ENCODE measurements around the gene STAMBPL1. TPM values are rescaled to one million over a fixed set of nuclear protein-coding genes. Genes with fewer than 3 reads are reported as not detected.
"Not testable (repeated sequence)": the region's sequence is repeated elsewhere in the genome, so short reads cannot be mapped to it uniquely, and the experiment has no call there.

STAMBPL1 gene
- total and polyA plus RNA-seq, 2 donors (not counting 3 experiments of a cell fraction or from before 2014, with no cell fraction given): 0.70 to 1.8 TPM

DNA sequence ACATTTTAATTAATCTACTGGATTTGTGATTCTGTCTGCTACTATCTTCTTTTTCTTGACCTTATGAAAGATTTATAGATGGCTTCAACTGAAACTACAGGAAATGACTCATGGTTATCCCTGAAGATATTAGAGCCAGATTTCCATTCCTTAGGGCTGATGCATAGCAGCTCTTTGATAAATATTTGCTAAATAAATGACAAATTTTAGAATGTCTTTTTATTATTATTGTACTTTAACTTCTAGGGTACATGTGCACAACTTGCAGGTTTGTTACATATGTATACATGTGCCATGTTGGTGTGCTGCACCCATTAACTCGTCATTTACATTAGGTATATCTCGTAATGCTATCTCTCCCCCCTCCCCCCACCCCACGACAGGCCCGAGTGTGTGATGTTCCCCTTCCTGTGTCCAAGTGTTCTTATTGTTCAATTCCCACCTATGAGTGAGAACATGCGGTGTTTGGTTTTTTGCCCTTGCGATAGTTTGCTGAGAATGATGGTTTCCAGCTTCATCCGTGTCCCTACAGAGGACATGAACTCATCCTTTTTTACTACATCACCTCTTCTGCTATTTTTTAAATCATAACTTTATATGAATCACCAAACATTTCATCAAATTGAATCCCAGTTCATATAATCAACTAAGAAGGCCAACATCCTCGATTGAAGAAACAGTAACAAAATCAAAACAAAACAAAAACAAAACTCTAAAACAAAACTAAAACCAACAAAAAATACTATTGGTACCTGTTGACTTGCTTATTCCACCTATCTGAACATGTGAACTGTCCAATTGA is 2.8 kb downstream of the STAMBPL1 start:
- H3K9me1 ChIP-seq (replicated peaks; ENCODE audit: control insufficient read depth, extremely low read depth, insufficient read depth, low read length); DNase-seq (ENCODE audit: low read depth, low spot score); H4K20me1 ChIP-seq (replicated peaks; ENCODE audit: control insufficient read depth, extremely low read depth, insufficient read depth, low read length); POLR2A ChIA-PET; H3K27me3 ChIP-seq (ENCODE audit: control insufficient read depth in 2 of 2, insufficient read depth in 2 of 2, low read length in 2 of 2); H3K9me3 ChIP-seq (replicated peaks; ENCODE audit: control insufficient read depth, insufficient read depth, low read length); H3K79me2 ChIP-seq (ENCODE audit: control insufficient read depth, insufficient read depth, low read length); H3K4me3 ChIP-seq (replicated peaks in 1 of 3; ENCODE audit: insufficient read depth in 1 of 3, low read depth in 1 of 3, low read length in 3 of 3); FAIRE-seq; H2AFZ ChIP-seq (ENCODE audit: low read depth, low read length); BruUV-seq (replicated peaks); dilution Hi-C loops (cut with MboI; ENCODE audit: extremely low pct_ligation_motif_present, low sequenced_read_pairs); H3K36me3 ChIP-seq (ENCODE audit: control insufficient read depth in 2 of 2, extremely low read depth in 1 of 2, insufficient read depth in 2 of 2, low read length in 2 of 2): not testable (repeated sequence)
- peak overlapping the region; percentile 17 for H3K9ac ChIP-seq (replicated peaks; ENCODE audit: extremely low read depth, insufficient read depth, low read length)
- H3K4me1 ChIP-seq (ENCODE audit: control insufficient read depth, extremely low read depth, insufficient read depth, low read length): peaks cover 30% of the 10 kb centered on the region
- peak; percentile 26 for TF ChIP-seq POLR2AphosphoS5 (IDR thresholded peaks at IDR 0.05; ENCODE audit: insufficient read depth, low read depth, low read length)
- peak; percentile 67 for TF ChIP-seq GATA2 (IDR thresholded peaks at IDR 0.05; ENCODE audit: insufficient read depth, insufficient read length, low read depth, low read length)
- TF ChIP-seq JUN (IDR thresholded peaks at IDR 0.05; ENCODE audit: borderline replicate concordance, insufficient read depth, insufficient read length, low read depth): peak; percentile 77
- TF ChIP-seq FOS (IDR thresholded peaks at IDR 0.05; ENCODE audit: borderline replicate concordance, insufficient read depth, low read length): peak; percentile 68
- H3K27ac ChIP-seq (ENCODE audit: insufficient read depth, low read depth, low read length): peak overlapping the region; percentile 84
- intact Hi-C loops (cut with micrococcal nuclease): loop anchor here (1.0 to 10.0 kb wide), 5 partner anchors 49 to 1928 kb away; partner anchors contain the start of genes MMRN2 and SNCG
- CTCF ChIA-PET: interaction anchor here (0.7 to 5.5 kb wide), 8 partner anchors 10 to 335 kb away, joined by 3 to 33 read pairs (median 4); no protein-coding TSS in a partner anchor
- peak overlapping the region; percentile 88 for H3K4me2 ChIP-seq (ENCODE audit: insufficient read depth, low read length)

DNA sequence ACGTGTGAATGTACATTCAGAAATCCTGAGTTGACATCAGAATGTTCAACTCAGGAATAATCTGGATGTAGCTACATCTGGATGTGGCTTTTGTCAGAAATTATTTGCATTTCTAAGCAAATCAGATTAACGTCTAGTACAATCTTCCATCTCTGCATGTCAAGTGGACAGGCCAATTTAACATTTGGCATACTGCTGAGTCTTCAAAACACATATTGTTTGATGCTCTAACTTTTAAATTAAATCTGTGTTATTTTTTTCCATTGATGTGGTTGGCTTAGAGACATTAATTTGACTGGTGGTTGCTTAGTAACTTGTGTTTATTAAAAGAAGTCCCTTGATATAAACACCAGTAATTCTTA is 3.4 kb downstream of the STAMBPL1 start:
- Histone ChIP-seq H3K27me3 (ENCODE audit: control insufficient read depth in 2 of 2, insufficient read depth in 2 of 2, low read length in 2 of 2) (no peaks in the 10 kb centered on the region), H3K4me3 (replicated peaks in 1 of 3; ENCODE audit: insufficient read depth in 1 of 3, low read depth in 1 of 3, low read length in 3 of 3) (no peak overlapping the region), H3K79me2 (ENCODE audit: control insufficient read depth, insufficient read depth, low read length) (no peaks in the 10 kb centered on the region), H3K4me1 (ENCODE audit: control insufficient read depth, extremely low read depth, insufficient read depth, low read length) (peaks cover 30% of the 10 kb centered on the region), H3K9me3 (replicated peaks; ENCODE audit: control insufficient read depth, insufficient read depth, low read length) (no peaks in the 10 kb centered on the region), H3K27ac (ENCODE audit: insufficient read depth, low read depth, low read length) (peak overlapping the region; percentile 84), H2AFZ (ENCODE audit: low read depth, low read length) (no peak overlapping the region), H4K20me1 (replicated peaks; ENCODE audit: control insufficient read depth, extremely low read depth, insufficient read depth, low read length) (no peaks in the 10 kb centered on the region), H3K36me3 (ENCODE audit: control insufficient read depth in 2 of 2, extremely low read depth in 1 of 2, insufficient read depth in 2 of 2, low read length in 2 of 2) (no peaks in the 10 kb centered on the region), H3K4me2 (ENCODE audit: insufficient read depth, low read length) (peak overlapping the region; percentile 49), H3K9me1 (replicated peaks; ENCODE audit: control insufficient read depth, extremely low read depth, insufficient read depth, low read length) (no peaks in the 10 kb centered on the region), H3K9ac (replicated peaks; ENCODE audit: extremely low read depth, insufficient read depth, low read length) (no peak overlapping the region)
- CTCF ChIA-PET: interaction anchor here (1.3 to 5.5 kb wide), 2 partner anchors 15 to 50 kb away, joined by 3 to 33 read pairs; no protein-coding TSS in a partner anchor
- POLR2A ChIA-PET: no interaction called here
- FAIRE-seq (peak; percentile 15), DNase-seq (ENCODE audit: low read depth, low spot score) (no peak)
- dilution Hi-C loops (cut with MboI; ENCODE audit: extremely low pct_ligation_motif_present, low sequenced_read_pairs): no loop called here
- no TSS peak for BruUV-seq (replicated peaks)
- intact Hi-C loops (cut with micrococcal nuclease): loop anchor here (5.0 to 10.0 kb wide), 3 partner anchors 334 to 1929 kb away; partner anchors contain the start of genes MMRN2 and SNCG
- TF ChIP-seq, protein P1, sequence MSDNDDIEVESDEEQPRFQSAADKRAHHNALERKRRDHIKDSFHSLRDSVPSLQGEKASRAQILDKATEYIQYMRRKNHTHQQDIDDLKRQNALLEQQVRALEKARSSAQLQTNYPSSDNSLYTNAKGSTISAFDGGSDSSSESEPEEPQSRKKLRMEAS (IDR thresholded peaks at IDR 0.05; ENCODE audit: insufficient read depth, insufficient read length): no peak
- TF ChIP-seq POLR2AphosphoS5 (IDR thresholded peaks at IDR 0.05; ENCODE audit: insufficient read depth, low read depth, low read length) (no peak), JUN (IDR thresholded peaks at IDR 0.05; ENCODE audit: borderline replicate concordance, insufficient read depth, insufficient read length, low read depth) (no peak), POLR2A (IDR thresholded peaks at IDR 0.05; ENCODE audit: low read depth, low read length) (no peak), FOS (IDR thresholded peaks at IDR 0.05; ENCODE audit: borderline replicate concordance, insufficient read depth, low read length) (no peak), MYC (IDR thresholded peaks at IDR 0.05; ENCODE audit: low read depth, low read length) (no peak), GATA2 (IDR thresholded peaks at IDR 0.05; ENCODE audit: insufficient read depth, insufficient read length, low read depth, low read length) (no peak), EZH2 (IDR thresholded peaks at IDR 0.05; ENCODE audit: borderline replicate concordance, low read depth, low read length, severe bottlenecking) (no peak)
- TF ChIP-seq, protein P2, sequence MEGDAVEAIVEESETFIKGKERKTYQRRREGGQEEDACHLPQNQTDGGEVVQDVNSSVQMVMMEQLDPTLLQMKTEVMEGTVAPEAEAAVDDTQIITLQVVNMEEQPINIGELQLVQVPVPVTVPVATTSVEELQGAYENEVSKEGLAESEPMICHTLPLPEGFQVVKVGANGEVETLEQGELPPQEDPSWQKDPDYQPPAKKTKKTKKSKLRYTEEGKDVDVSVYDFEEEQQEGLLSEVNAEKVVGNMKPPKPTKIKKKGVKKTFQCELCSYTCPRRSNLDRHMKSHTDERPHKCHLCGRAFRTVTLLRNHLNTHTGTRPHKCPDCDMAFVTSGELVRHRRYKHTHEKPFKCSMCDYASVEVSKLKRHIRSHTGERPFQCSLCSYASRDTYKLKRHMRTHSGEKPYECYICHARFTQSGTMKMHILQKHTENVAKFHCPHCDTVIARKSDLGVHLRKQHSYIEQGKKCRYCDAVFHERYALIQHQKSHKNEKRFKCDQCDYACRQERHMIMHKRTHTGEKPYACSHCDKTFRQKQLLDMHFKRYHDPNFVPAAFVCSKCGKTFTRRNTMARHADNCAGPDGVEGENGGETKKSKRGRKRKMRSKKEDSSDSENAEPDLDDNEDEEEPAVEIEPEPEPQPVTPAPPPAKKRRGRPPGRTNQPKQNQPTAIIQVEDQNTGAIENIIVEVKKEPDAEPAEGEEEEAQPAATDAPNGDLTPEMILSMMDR (IDR thresholded peaks at IDR 0.05; ENCODE audit: extremely low read depth in 1 of 2, insufficient read depth in 1 of 2, low read depth in 1 of 2, low read length in 2 of 2): no peak

Data from endothelial cell of umbilical vein (primary cell).